Measurements from ENCODE around the gene DAB2IP.
"Not testable (repeated sequence)": the region's sequence is repeated elsewhere in the genome, so short reads cannot be mapped to it uniquely, and the experiment has no call there.

DAB2IP gene

DNA sequence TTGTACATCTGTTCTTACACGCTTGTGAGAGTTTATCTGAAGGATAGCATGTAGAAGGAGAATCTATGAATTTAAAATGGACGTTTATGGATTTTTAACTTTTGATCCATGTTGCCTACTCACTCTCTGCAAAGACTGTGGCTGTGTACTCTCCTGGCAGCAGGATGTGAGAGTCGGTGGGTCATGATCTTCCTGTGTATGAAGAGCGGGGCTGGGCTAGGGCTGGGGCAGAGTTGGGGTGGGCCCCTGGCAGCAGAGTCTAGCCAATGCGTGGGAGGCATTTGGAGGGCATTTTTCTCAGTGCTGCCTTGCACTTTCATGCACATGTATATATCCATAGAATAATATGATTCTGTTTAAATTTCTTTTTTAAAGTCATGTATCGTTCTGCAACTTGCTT lies 24.0 kb upstream of the DAB2IP start:
- DNase-seq: no peak

DNA sequence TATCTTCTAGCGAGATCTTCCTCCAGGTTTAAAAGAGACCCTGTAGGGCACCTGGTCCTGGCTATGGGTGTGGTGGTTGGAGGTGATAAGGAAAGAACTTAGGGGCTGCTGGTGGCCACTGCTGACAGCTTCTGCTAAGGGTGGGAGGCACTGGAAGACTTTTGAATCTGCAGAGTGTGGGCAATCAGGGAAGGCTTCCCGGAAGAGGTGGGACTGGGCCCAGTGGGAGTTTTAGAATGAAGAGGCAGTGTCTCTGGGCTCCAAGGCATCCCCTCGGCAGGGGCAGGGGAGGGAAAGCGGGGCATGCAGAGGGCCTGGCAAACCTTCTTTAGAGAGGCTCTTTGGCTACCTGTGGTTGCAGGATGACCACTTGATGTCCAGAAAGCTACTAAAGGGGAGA lies 23.0 kb upstream of the DAB2IP start:
- DNase-seq: no peak

DNA sequence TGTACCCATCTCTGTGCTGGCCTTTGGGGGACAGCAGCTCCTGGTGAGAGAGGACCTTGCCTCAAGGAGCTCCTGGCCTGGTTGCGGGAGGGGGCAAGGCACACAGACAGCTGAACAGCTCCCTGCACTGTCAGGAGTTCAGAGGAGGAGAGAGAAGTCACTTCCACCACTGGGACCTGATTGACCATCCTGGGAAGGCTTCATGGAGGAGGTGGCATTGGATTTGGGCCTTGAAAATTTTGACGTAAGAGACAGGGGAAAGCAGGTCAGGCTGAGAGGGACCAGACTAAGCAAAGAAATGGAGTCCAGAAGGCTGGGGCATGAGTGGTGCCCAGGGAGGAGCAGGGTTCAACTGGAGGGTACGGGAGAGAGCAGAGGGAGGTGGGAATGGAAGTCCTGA lies 20.3 kb upstream of the DAB2IP start:
- DNase-seq: no peak

DNA sequence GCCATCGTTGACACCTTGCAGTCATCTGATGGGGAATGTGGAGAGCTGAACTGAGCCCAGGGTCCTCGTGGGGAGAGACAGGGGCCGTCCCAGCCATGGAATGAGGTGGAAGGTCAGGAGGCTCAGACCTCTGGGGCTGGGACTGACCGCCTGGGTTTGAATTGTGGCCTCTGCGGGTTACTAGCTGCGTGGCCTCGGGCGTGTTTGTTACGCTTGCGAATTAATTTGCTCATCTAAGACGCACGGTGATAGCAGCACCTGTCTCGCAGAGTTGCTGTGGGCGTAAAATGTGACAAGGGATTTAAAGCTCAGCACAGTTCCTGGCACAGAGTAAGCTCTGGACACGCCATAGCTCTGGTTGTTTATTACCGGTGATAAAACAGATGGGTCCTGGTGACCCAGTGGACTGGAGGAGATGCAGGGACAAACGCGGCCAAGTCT lies 19.4 kb upstream of the DAB2IP start:
- no peak for DNase-seq

DNA sequence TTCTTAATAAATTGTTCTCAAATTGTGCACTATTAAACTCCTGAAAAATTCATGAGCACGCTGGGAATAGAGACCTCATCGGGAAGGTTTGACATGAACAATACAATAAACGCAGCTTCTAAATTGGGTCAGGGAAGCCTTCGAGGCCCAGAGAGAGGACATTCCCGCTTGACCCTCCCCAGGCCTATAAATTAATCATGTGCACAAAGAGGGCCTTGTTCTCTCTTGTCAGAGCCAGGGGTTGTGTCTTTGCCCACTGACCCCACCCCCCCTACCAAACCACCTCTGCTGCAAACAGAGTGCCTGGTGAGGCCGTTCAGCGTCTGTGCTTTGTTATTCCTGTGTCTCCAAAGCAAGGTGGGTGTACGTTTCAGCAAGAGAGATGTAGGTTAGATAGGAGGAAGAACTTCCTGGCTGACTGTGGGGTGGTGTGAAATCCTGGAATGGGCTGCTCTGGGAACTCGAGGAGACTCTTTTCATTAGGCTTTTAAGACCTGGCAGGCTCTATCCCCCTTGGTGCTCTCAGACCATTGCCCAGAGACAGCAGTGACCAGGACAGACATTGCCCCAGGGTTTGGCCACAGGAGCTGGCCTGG lies 18.2 kb upstream of the DAB2IP start:
- DNase-seq: no peak

DNA sequence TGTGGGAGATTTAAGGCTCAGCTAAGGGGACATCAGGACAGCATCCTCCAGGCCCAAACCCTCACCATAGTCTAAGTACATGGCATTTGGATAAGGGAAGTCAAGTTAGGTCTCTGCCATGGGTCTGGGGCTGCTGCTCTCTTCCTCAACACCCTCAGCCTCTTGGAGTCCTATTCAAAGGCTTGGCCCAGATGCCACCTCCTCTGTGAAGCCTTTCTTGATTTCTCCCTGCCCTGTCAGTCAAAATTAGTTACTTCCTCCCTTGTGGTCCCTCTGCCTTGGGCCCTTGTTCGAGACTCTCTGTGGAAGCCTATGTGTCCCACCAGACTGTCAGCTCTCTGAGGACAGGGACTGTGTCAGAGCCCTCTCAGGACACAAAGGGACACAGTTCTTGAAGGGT lies 17.7 kb upstream of the DAB2IP start:
- DNase-seq: no peak

DNA sequence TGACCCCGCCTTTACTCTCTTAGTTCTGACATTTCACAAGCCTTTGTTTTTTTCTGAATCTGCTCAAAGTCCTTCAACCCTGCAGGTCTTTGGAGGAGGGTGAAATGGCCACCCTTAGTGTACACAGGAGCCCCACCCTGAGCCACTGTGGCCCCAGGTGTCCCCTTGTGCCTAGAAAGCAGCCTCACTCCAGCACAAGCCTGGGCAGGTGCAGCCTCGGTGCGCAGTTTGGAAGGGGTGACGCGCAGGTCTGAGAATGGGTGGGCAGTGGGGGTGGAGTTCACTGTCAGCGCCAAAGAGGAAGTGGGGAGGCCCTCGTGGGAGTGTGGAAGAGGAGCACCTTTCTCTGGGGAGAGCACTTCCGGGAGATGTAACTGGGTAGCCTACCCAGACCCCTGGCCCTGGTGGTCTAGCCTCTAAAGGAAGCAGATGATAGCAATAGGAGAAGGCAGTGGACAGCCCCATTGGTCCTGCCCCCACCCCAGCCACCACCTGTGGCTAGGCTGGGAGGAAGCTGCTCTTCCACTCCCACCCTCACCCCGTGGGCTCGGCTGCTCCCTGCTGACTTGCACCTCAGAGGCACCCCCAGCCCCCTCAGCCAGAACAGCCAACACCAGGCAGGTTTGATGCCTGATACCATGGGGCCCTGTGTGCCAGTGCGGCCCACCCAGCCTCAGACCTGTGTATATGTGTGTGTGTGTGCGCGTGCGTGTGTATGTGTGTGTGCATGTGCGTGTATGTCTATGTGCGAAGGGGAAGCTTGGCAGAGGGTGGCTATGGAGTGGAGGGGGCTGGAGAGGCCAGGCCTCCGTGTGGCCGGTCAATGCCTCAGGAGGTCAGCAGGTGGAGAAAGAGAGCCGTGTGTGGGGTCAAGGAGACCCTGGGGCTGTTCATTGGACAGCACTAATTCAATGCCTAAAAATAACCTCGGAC lies 16.8 kb upstream of the DAB2IP start:
- DNase-seq: no peak

DNA sequence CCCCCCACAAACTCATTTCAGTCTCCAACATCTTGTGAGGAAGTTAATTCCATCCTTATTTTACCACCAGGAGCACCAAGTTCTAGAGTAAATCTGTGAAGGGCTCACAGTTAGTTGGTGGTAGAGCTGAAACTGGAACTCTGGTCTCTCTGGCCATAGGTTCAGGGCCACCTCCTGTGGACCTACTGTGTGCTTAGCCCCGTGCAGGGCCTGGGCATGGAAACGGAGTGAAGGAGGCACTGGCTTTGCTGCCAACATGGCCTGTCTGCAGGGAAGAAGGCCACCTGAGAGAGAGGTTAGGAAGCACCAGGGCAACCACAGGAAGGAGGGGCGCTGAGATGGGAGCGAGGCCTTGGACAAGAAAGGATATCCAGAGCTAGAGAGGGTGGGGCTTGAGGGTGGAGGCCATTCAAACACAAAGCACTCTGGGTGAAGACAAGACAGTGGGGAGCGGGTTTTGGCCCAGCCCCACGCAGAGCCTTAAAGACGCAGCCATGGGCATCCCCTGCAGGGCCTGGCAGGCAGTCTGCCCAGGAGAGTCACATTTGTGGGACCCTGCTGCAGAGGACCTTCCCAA lies 16.0 kb upstream of the DAB2IP start:
- no peak for DNase-seq

DNA sequence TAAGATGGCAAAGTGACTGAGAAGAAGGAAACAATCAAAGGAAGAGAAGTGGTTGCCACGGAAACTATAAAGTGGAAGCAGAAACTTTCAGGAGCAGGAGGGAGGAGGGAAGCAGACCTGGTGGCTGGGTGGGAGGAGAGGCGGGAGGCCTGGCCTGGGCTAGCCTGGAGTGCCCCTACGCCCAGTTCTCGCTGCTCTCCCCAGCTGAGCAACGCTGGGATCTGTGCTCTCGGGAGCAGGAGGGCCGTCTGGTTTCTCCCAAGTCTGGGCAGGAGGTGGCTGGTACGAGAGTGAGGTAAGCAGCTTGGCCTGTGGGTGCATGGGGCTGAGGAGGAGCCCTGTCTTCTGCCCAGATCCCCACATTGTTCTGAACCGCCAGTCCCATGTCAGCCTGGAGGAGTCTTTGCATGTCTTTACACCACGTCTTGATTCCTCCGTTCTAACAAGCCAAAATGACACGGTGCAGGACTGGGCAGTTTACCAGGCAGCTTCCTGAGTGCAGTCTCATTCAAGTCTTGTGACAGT lies 15.0 kb upstream of the DAB2IP start:
- DNase-seq: no peak

DNA sequence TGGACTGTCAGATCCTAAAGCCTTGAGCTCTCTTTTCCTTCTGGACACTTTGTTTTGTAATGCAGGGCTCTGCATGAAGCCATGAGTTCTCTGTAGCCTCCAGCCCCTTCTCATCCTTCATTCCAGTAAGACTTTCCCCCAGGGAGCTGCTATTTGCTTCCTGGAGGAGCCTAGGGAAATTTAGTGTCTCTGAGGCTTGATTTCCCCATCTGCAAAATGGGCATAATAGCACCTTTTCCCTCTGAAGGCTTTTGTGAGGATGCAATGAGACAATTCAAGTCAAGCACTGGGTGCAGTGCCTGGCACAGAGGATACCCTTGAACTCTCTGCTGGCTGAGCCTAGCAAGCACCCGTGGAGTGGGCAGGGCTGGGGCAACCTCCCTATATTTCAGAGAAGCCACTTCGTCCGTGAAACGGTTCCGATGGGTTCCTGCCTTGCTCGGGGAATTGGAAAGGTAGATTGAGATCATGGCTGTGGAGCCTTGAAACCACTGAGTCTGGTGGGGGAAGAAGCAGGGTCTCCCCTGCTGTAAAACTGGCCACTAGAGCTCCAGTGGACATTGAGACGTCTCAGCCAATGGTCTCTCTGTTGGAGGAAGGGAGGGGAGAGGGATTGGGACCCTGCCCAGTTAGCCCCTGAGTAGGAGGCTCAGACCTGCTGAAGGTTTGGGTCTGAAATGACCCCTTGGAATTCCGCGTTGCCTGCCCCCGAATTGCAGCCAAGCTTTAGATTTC lies 14.3 kb upstream of the DAB2IP start:
- no peak for DNase-seq

DNA sequence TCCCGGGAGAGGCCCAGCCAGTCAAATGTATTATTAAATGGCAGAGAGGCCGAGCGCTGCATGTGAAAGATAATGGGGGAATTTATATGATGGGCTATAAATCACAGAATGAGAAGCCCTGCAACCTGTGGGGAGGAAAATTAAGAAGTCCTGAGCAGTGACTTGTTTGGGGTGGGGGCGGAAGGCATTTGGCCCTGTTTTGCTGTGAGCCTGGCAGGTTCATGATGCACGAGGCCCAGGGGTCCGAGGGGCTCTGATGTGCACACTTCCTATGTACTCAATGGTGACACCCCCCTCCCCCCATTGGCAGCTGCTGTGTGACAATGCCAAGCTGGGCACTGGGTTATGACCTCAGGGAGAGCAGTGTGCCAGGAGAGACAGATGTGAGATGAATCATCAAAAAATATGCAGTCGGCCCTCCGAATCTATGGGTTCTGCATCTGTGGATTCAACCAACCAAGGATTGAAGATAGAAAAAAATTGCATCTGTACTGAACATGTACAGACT lies 13.7 kb upstream of the DAB2IP start:
- DNase-seq: no peak

DNA sequence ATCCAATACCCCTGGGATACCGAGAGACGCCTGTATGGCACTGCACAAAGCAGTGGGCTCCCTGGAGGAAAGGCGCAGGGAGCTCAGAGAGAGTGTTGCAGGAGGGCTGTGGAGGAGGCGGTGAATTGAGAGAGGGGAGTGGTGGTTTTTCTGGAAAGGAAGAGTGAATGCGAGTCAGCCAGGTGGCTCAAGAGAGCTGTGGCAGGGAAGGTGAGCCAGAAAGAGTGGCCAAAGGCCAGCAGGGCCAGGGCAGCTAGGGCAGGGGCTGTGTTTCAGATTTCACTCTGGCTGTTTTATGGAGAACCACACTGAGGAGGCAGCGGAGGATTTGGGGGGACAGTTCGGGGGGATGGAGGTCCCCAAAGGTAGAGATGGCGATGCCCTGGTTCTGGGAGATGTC lies 13.0 kb upstream of the DAB2IP start:
- DNase-seq: no peak

DNA sequence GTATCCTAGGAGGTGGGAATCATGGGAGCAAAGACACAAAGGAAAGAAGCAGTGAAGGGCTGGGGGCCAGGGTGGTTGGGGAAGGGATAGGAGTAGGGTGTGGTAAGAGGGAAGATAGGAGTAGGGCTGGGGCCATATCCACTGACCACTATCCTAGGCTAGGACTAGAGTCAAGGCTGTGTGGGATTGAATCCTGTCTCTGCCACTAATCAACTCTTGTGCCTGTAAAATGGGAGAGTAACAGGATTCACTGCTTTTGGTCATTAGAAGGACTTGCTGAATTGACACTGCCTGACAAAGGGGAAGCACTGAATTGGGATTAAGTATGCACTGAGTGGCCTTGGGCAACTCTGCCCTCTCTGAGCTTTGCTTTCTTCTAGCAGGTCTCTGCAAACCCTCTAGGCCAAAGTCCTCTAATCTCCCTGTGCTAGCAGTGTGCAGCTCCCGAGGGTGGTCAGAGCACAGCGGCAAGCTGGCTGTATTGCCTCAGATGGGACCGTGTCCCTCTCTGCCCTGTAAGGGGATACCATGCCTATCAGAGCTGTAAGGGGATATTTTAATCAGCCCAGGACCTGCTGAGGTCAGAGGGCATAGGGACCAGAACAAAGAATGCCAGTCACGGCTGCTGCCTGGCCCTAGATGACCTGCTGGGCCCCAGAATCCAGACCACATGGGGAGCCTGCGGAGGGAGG lies 12.4 kb upstream of the DAB2IP start:
- DNase-seq: no peak

DNA sequence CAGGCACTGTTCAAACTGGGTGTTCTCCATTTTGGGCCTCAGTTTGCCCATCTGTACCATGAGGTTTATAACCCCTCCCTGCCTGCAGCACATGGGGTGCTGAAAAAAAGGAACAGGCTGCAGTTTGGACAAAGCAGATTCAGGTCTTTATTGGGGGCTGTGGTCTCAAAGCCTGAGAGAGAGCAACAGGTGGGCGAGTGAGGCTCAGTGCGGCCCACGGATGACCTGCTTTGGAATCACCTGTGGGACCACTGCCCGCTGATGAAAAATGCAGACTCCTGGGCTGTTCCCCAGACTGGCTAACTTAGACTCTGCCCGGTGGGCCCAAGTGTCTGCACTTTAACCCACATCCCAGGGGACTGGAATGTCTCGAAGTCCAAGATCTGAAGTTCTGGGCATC lies 11.8 kb upstream of the DAB2IP start:
- DNase-seq: no peak

DNA sequence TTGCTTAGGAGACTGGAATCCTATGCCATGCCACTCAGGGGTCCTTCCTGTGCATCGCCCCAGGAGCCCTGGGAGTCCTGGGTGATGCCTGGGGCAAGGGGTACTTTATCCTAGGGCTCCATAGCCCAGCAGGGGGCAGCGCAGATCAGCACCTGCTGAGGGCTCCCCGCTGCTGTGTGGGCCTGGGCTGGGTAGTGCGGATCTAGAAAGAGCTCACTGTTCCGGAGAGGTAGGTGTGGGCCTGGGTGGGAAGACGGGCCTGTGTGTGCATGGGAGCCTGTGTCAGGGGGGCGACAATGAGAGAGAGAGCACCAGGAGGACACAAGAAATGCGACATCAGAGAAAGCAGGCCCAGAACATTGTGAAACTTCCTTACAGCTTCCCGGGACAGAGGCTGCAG lies 11.4 kb upstream of the DAB2IP start:
- DNase-seq: no peak

DNA sequence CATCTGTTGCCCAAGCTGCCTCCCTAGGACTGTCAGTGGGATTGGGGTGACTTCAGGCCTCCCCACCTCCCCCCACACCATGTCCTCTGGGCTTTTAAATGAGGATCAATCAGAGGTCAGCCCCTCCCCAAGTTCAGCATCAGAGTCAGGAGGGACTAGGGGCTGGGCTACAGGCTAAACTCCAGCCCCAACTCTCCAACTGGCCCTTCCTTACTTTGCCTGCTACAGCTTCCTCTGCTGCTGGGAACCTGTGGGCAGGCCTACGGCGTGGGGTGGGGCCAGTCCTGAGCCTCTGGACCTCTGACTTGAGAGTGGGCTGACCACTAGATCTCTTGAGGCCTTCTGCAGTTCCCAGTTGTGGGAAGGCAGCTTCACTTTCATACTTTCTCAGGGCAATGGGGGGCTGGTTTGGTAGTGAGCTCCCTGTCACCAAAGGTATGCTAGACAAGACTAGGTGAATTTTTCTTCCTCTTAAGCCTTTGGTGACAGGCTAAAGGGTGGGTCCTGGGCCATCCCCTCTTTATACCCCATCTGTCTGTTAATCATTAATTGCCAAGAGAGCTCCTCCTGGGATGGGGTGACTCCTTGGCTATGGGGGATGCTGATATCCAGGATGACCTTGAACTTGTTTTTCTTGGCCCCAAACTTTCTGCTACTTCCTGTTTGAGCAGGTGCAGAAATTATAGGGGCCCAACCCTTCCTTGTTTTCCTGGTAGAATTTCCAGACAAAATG lies 10.8 kb upstream of the DAB2IP start:
- DNase-seq: no peak

DNA sequence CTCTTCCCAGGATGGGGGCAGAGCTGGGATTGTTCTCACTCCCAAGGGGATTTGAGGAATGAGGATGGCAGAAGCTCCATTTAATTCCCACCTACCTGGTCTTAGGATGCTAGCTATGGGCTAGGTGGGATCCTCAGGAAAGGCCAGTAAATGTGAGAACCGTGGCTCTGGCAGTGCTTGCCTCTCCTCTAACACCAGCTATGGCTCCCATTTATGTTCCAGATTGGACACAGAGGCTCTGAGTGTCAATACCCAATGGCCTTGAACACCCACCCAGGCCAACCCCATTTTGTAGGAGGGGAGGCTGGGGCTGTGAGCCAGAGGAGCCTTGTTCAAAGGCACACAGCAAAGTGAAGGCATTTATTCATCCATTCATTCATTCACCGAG lies 10.2 kb upstream of the DAB2IP start:
- no peak for DNase-seq

DNA sequence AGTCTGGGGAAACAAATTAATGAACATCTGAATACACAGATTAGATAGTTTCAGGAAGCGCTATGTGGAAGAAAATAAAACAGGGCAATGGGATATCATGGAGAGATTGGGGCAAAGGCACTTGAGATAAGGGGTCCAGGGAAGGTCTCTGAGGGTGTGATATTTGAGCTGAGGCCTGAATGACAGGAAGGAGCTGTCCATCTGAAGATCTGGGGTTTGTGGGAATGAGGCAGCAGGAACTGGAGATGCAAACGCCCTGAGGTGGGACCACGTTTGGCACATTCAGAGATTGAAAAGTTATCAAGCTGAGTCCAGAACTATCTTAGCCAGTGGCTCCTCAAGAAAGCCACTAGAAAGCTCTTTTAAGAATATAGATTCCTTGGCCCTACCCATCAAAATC lies 8.7 kb upstream of the DAB2IP start:
- DNase-seq: no peak

DNA sequence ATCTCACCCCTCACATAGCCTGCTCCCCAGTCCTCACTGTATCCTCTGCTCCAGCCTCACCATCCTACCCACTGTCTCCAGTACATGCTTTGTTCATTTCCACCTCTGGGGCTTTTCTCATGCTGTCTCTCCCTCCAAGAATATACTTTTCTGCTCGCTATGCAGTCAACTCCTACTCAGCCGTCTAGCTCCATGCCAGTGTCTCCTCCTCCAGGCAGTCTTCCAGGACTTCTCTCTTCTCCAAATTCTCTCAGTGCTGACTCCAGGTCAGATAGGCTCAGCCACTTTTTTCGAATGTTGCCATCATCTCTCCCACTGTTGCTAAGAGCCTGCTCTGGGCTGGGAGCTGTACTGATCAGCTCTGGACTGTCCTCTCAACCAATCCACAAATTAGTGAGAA lies 8.0 kb upstream of the DAB2IP start:
- no peak for DNase-seq

DNA sequence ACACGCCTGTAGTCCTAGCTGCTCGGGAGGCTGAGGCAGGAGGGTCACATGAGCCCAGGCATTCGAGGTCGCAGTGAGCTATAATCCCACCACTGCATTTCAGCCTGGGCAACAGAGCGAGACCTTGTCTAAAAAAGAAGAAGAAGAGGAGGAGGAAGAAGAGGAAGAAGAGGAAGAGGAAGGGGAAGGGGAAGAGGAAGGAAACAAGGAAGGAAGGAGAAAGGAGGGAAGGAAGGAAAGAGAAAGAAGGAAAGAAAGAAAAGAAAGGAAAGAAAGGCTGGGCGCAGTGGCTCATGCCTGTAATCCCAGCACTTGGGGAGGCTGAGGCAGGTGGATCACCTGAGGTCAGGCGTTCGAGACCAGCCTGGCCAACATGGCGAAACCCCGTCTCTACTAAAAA lies 7.4 kb upstream of the DAB2IP start:
- not testable (repeated sequence) for DNase-seq

DNA sequence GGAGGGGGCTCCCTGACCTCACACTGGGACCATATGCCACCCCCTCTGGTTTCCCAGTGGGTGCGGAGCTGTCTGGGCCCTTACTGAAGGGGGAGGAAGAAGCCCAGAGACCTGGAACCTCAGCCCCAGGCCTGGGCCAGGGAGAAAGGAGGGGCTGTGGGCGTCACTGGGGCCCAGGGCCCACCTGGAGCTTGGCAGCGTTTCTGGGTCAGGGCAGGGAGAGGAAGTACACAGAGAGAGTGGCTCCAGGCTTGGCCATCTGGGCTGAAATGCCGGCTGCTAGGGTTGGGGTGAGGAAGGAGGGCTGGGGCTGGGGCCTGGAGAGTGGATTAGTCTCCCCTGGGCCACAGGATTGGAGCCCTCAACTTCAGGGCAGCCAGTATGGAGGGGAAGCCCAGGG lies 6.4 kb upstream of the DAB2IP start:
- no peak for DNase-seq
